A673 (cell line): ENCODE data around the gene SLC7A8.

ENCODE experiments used
- EZH2 ChIP-seq: fragments of 200-600 bp; sonication (generic); IDR thresholded peaks from 2 replicates; pipeline ENCODE4 v1.6.1; 2017; ENCODE audit warnings: borderline replicate concordance, low read depth, mild to moderate bottlenecking, mixed read lengths, antibody characterized with exemption, low read length; ENCODE audit not compliant: poor library complexity, severe bottlenecking
- TF ChIP-seq, protein P1 (sequence below): fragments of 300-800, 200-600 bp; sonication (generic); conservative IDR thresholded peaks from 2 replicates; pipeline ENCODE4 v1.5.1; 2017; ENCODE audit warnings: low read depth, mild to moderate bottlenecking, antibody characterized with exemption, low read length, moderate library complexity, mixed read lengths

- no peak for TF ChIP-seq EZH2
- TF ChIP-seq, protein P1, sequence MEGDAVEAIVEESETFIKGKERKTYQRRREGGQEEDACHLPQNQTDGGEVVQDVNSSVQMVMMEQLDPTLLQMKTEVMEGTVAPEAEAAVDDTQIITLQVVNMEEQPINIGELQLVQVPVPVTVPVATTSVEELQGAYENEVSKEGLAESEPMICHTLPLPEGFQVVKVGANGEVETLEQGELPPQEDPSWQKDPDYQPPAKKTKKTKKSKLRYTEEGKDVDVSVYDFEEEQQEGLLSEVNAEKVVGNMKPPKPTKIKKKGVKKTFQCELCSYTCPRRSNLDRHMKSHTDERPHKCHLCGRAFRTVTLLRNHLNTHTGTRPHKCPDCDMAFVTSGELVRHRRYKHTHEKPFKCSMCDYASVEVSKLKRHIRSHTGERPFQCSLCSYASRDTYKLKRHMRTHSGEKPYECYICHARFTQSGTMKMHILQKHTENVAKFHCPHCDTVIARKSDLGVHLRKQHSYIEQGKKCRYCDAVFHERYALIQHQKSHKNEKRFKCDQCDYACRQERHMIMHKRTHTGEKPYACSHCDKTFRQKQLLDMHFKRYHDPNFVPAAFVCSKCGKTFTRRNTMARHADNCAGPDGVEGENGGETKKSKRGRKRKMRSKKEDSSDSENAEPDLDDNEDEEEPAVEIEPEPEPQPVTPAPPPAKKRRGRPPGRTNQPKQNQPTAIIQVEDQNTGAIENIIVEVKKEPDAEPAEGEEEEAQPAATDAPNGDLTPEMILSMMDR: no peak
Measured at GRCh38 chr14:23162800-23163199, 20.7 kb downstream of the SLC7A8 start.
